ENCODE data around the gene PSMD8. TPM values are rescaled to one million over a fixed set of nuclear protein-coding genes. Genes with fewer than 3 reads are reported as not detected.

PSMD8 gene
- total and polyA plus RNA-seq, 4 donors, result 89.3 to 134 (median 119) TPM

DNA sequence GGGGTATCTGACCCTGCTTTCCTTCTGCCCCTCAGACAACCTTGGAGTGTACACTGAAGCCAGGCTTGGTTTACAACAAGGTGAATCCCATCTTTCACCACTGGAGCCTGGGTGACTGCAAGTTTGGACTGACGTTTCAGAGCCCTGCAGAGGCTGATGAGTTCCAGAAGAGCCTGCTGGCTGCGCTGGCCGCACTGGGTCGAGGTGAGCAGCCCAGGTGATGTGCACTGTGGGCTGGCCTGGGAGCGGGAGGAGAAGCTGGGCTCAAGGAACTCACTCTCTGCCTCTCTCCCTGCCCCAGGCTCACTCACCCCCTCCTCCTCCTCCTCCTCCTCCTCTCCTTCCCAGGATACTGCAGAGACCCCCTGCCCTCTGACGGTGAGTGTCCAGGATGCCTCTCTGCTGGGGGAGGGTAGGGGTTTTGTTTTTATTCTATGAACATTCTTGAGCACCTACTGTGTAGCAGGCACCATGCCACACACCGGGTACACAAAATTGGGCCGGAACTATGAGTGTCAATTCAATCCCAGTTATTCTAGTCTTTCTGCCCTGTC, 17.6 kb downstream of the PSMD8 start:
- 69% methylated on average over 8 of the region's 8 CpGs for WGBS
- H3K4me1 ChIP-seq (ENCODE audit: control insufficient read depth in 4 of 4, insufficient read depth in 4 of 4, low read length in 3 of 4), result peaks cover 7 to 14% (median 10%) of the 10 kb centered on the region in 4 donors
- no peaks in the 10 kb centered on the region for H3K9me3 ChIP-seq (ENCODE audit: control insufficient read depth in 4 of 4, low read length in 3 of 4)

DNA sequence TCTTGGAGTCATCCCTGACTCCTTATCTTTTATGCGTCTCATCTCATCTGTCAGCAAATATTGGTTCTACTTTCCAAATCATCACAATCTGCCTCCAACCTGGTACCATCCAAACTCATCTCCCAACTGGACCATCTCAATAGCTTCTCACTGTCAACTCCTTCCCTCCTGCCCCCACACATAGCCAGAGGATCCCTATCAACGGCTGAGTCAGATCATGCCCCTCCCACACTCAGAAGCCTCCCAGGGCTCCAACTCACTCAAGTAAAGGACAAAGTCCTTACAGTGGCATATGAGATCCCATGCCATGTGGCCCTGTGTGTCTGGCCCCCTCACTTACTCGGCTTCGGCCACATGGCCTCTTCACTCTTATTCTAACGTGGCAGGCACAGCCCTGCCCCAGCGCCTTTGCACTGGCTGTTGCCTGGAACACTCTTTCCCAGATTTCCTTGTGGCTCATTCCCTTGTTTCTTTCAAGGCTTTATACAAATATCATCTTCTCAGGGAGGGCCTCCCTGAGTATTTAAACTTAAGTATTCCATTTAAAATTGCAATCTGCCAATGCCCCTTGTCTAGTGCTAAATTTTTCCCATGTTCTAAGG, 18.4 kb downstream of the PSMD8 start:
- Histone ChIP-seq H3K9ac (ENCODE audit: low read depth in 1 of 2, low read length in 2 of 2) (no peak overlapping the region), H3K9me3 (ENCODE audit: control insufficient read depth in 4 of 4, low read length in 3 of 4) (no peaks in the 10 kb centered on the region), H3K36me3 (ENCODE audit: control insufficient read depth in 4 of 4, insufficient read depth in 3 of 4, low read depth in 1 of 4, low read length in 3 of 4) (no peaks in the 10 kb centered on the region), H3K4me3 (ENCODE audit: low read depth in 1 of 3, low read length in 3 of 3) (no peak overlapping the region), H3K4me1 (ENCODE audit: control insufficient read depth in 4 of 4, insufficient read depth in 4 of 4, low read length in 3 of 4) (peaks cover 3 to 6% (median 5%) of the 10 kb centered on the region in 4 donors), H3K27ac (ENCODE audit: low read depth in 1 of 2, low read length in 2 of 2) (no peak overlapping the region), H3K27me3 (ENCODE audit: control insufficient read depth in 4 of 4, insufficient read depth in 4 of 4, low read length in 3 of 4) (peaks cover 0 to 5% (median 0%) of the 10 kb centered on the region in 4 donors)
- 72% methylated on average over 6 of the region's 6 CpGs for WGBS
- TF ChIP-seq EGR1 (IDR thresholded peaks at IDR 0.05; ENCODE audit: low read depth in 2 of 2) (no peak), HNF4A (conservative IDR thresholded peaks at IDR 0.05) (peak; percentile 25 to 36)
- DNase-seq (ENCODE audit: low spot score), result no peak

More for the DNA sequence above, 17.6 kb downstream of the PSMD8 start:
- Histone ChIP-seq H3K27ac (ENCODE audit: low read depth in 1 of 2, low read length in 2 of 2) (no peak overlapping the region), H3K9ac (ENCODE audit: low read depth in 1 of 2, low read length in 2 of 2) (no peak overlapping the region), H3K27me3 (ENCODE audit: control insufficient read depth in 4 of 4, insufficient read depth in 4 of 4, low read length in 3 of 4) (peaks cover 0 to 5% (median 0%) of the 10 kb centered on the region in 4 donors), H3K36me3 (ENCODE audit: control insufficient read depth in 4 of 4, insufficient read depth in 3 of 4, low read depth in 1 of 4, low read length in 3 of 4) (no peaks in the 10 kb centered on the region), H3K4me3 (ENCODE audit: low read depth in 1 of 3, low read length in 3 of 3) (no peak overlapping the region)
- TF ChIP-seq FOXA2 (IDR thresholded peaks at IDR 0.05) (no peak), EGR1 (IDR thresholded peaks at IDR 0.05; ENCODE audit: low read depth in 2 of 2) (no peak), YY1 (IDR thresholded peaks at IDR 0.05) (no peak), FOXA1 (IDR thresholded peaks at IDR 0.05) (no peak), HNF4G (IDR thresholded peaks at IDR 0.05) (no peak), GABPA (IDR thresholded peaks at IDR 0.05 in 1 of 2, conservative IDR thresholded peaks at IDR 0.05 in 1 of 2) (no peak), SP1 (IDR thresholded peaks at IDR 0.05) (no peak), TAF1 (conservative IDR thresholded peaks at IDR 0.05) (no peak), HNF4A (conservative IDR thresholded peaks at IDR 0.05) (no peak), ATF3 (IDR thresholded peaks at IDR 0.05) (no peak), JUND (IDR thresholded peaks at IDR 0.05) (no peak), RAD21 (IDR thresholded peaks at IDR 0.05) (no peak), MAX (IDR thresholded peaks at IDR 0.05) (no peak)
- TF ChIP-seq, protein P1, sequence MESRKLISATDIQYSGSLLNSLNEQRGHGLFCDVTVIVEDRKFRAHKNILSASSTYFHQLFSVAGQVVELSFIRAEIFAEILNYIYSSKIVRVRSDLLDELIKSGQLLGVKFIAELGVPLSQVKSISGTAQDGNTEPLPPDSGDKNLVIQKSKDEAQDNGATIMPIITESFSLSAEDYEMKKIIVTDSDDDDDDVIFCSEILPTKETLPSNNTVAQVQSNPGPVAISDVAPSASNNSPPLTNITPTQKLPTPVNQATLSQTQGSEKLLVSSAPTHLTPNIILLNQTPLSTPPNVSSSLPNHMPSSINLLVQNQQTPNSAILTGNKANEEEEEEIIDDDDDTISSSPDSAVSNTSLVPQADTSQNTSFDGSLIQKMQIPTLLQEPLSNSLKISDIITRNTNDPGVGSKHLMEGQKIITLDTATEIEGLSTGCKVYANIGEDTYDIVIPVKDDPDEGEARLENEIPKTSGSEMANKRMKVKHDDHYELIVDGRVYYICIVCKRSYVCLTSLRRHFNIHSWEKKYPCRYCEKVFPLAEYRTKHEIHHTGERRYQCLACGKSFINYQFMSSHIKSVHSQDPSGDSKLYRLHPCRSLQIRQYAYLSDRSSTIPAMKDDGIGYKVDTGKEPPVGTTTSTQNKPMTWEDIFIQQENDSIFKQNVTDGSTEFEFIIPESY (IDR thresholded peaks at IDR 0.05), result no peak
- DNase-seq (ENCODE audit: low spot score), result no peak

GRCh38 chr19:38394488-38394887, 20.1 kb downstream of the PSMD8 start:
- Histone ChIP-seq H3K27me3 (ENCODE audit: control insufficient read depth in 4 of 4, insufficient read depth in 4 of 4, low read length in 3 of 4) (peaks cover 0 to 5% (median 0%) of the 10 kb centered on the region in 4 donors), H3K4me1 (ENCODE audit: control insufficient read depth in 4 of 4, insufficient read depth in 4 of 4, low read length in 3 of 4) (no peaks in the 10 kb centered on the region), H3K9ac (ENCODE audit: low read depth in 1 of 2, low read length in 2 of 2) (no peak overlapping the region), H3K9me3 (ENCODE audit: control insufficient read depth in 4 of 4, low read length in 3 of 4) (no peaks in the 10 kb centered on the region), H3K27ac (ENCODE audit: low read depth in 1 of 2, low read length in 2 of 2) (no peak overlapping the region), H3K4me3 (ENCODE audit: low read depth in 1 of 3, low read length in 3 of 3) (no peak overlapping the region), H3K36me3 (ENCODE audit: control insufficient read depth in 4 of 4, insufficient read depth in 3 of 4, low read depth in 1 of 4, low read length in 3 of 4) (no peaks in the 10 kb centered on the region)
- WGBS, result 6% methylated on average over 30 of the region's 30 CpGs
- no peak for TF ChIP-seq RAD21 (IDR thresholded peaks at IDR 0.05)
- no peak for TF ChIP-seq FOXA2 (IDR thresholded peaks at IDR 0.05)
- TF ChIP-seq ATF3 (IDR thresholded peaks at IDR 0.05), result no peak
- no peak for TF ChIP-seq HNF4G (IDR thresholded peaks at IDR 0.05)
- no peak for TF ChIP-seq HNF4A (conservative IDR thresholded peaks at IDR 0.05)
- TF ChIP-seq JUND (IDR thresholded peaks at IDR 0.05), result no peak
- TF ChIP-seq GABPA (IDR thresholded peaks at IDR 0.05 in 1 of 2, conservative IDR thresholded peaks at IDR 0.05 in 1 of 2), result no peak
- TF ChIP-seq EGR1 (IDR thresholded peaks at IDR 0.05; ENCODE audit: low read depth in 2 of 2), result no peak
- DNase-seq (ENCODE audit: low spot score), result no peak

Data from liver (tissue), 9 donors.